HG02885 (cell line): ENCODE data around the gene SPPL2C.

Experiments used
- ATAC-seq: cut with Tn5 transposase; IDR thresholded peaks from one replicate; pipeline ENCODE4 v1.9.1; 2021; ENCODE audit warnings: mild to moderate bottlenecking; ENCODE audit not compliant: unreplicated experiment, poor library complexity

Gene SPPL2C

GRCh38 chr17:45844695-45845375, at the start of gene SPPL2C:
Gene SPPL2C, plus strand, starts transcription at chr17:45844881. Its CDS starts 26 bp downstream, at chr17:45844907.
- ATAC-seq = no peak

- no peak for ATAC-seq
These were observed 43.9 kb upstream of the SPPL2C start for GRCh38 chr17:45800816-45801215.

- no peak for ATAC-seq
These were observed 43.3 kb upstream of the SPPL2C start for GRCh38 chr17:45801421-45801820.

- no peak for ATAC-seq
These were observed 35.8 kb upstream of the SPPL2C start for GRCh38 chr17:45808845-45809244.

- ATAC-seq = no peak
These were observed 35.2 kb upstream of the SPPL2C start for GRCh38 chr17:45809499-45809898.

GRCh38 chr17:45812102-45812501, 32.6 kb upstream of the SPPL2C start:
- ATAC-seq = no peak

GRCh38 chr17:45813048-45813725, 31.5 kb upstream of the SPPL2C start:
- no peak for ATAC-seq

- ATAC-seq = no peak
These were observed 29.8 kb upstream of the SPPL2C start for GRCh38 chr17:45814622-45815606.

- no peak for ATAC-seq
These were observed 28.9 kb upstream of the SPPL2C start for GRCh38 chr17:45815752-45816151.

GRCh38 chr17:45818041-45818440, 26.6 kb upstream of the SPPL2C start:
- ATAC-seq = no peak

GRCh38 chr17:45818699-45819098, 26.0 kb upstream of the SPPL2C start:
- ATAC-seq = no peak

GRCh38 chr17:45819632-45820031, 25.0 kb upstream of the SPPL2C start:
- no peak for ATAC-seq

- no peak for ATAC-seq
These were observed 24.5 kb upstream of the SPPL2C start for GRCh38 chr17:45820052-45820780.

- no peak for ATAC-seq
These were observed 23.5 kb upstream of the SPPL2C start for GRCh38 chr17:45821147-45821546.

GRCh38 chr17:45823598-45823997, 21.1 kb upstream of the SPPL2C start:
- ATAC-seq = no peak

GRCh38 chr17:45824475-45824874, 20.2 kb upstream of the SPPL2C start:
- ATAC-seq = no peak

GRCh38 chr17:45824901-45825492, 19.7 kb upstream of the SPPL2C start:
- no peak for ATAC-seq

- ATAC-seq = no peak
These were observed 18.9 kb upstream of the SPPL2C start for GRCh38 chr17:45825792-45826191.

- no peak for ATAC-seq
These were observed 17.6 kb upstream of the SPPL2C start for GRCh38 chr17:45826919-45827588.
